HG03066 (cell line): ENCODE data around the gene MMAB.
"Not testable (repeated sequence)": the region's sequence is repeated elsewhere in the genome, so short reads cannot be mapped to it uniquely, and the experiment has no call there.

ENCODE experiments used
- ATAC-seq: cut with Tn5 transposase; IDR thresholded peaks from one replicate; pipeline ENCODE4 v1.9.1; 2021; ENCODE audit warnings: low read depth; ENCODE audit not compliant: unreplicated experiment

The MMAB gene

GRCh38 chr12:109604132-109604585 is 30.9 kb upstream of the MMAB start:
- ATAC-seq, result no peak

- ATAC-seq, result not testable (repeated sequence)
Observed at GRCh38 chr12:109602132-109602531, 28.8 kb upstream of the MMAB start.

- ATAC-seq, result no peak
Observed at GRCh38 chr12:109601557-109601956, 28.3 kb upstream of the MMAB start.

- no peak for ATAC-seq
Observed at GRCh38 chr12:109600995-109601394, 27.7 kb upstream of the MMAB start.

GRCh38 chr12:109600481-109600880 is 27.2 kb upstream of the MMAB start:
- ATAC-seq, result no peak

- no peak for ATAC-seq
Observed at GRCh38 chr12:109599087-109599486, 25.8 kb upstream of the MMAB start.

GRCh38 chr12:109598428-109598854 is 25.1 kb upstream of the MMAB start:
- no peak for ATAC-seq

- ATAC-seq, result peak; percentile 60
Observed at GRCh38 chr12:109597795-109598427, 24.6 kb upstream of the MMAB start.

GRCh38 chr12:109597414-109597794 is 24.1 kb upstream of the MMAB start:
- ATAC-seq, result no peak

GRCh38 chr12:109596418-109597244 is 23.3 kb upstream of the MMAB start:
- no peak for ATAC-seq

GRCh38 chr12:109595321-109595902 is 22.1 kb upstream of the MMAB start:
- ATAC-seq, result no peak

GRCh38 chr12:109594556-109595317 is 21.4 kb upstream of the MMAB start:
- ATAC-seq, result no peak

GRCh38 chr12:109592905-109593272 is 19.6 kb upstream of the MMAB start:
- no peak for ATAC-seq

- ATAC-seq, result no peak
Observed at GRCh38 chr12:109592195-109592904, 19.0 kb upstream of the MMAB start.

- no peak for ATAC-seq
Observed at GRCh38 chr12:109591041-109591440, 17.7 kb upstream of the MMAB start.

- no peak for ATAC-seq
Observed at GRCh38 chr12:109590566-109590965, 17.3 kb upstream of the MMAB start.

- ATAC-seq, result no peak
Observed at GRCh38 chr12:109589691-109590245, 16.5 kb upstream of the MMAB start.

- no peak for ATAC-seq
Observed at GRCh38 chr12:109589240-109589590, 15.9 kb upstream of the MMAB start.

GRCh38 chr12:109588461-109589239 is 15.3 kb upstream of the MMAB start:
- no peak for ATAC-seq
